ENCODE results near the gene CLN3. TPM values are rescaled to one million over a fixed set of nuclear protein-coding genes. Genes with fewer than 3 reads are reported as not detected.
"Not testable (repeated sequence)": the region's sequence is repeated elsewhere in the genome, so short reads cannot be mapped to it uniquely, and the experiment has no call there.

The CLN3 gene
- total RNA-seq, 1 experiment from 2014 or later, result 6.9 TPM

- not testable (repeated sequence) for H3K27ac ChIP-seq; DNase-seq (ENCODE audit: low read depth in 1 of 2, low spot score in 2 of 2); H3K4me1 ChIP-seq (replicated peaks); H3K27me3 ChIP-seq (replicated peaks); H3K9me3 ChIP-seq (replicated peaks); H3K36me3 ChIP-seq; H3K4me3 ChIP-seq
These were observed 35.4 kb upstream of the CLN3 start for GRCh38 chr16:28527100-28527785.

GRCh38 chr16:28526201-28527099, 34.6 kb upstream of the CLN3 start:
- no peaks in the 10 kb centered on the region for H3K27me3 ChIP-seq (replicated peaks)
- H3K36me3 ChIP-seq, result no peaks in the 10 kb centered on the region
- H3K4me3 ChIP-seq, result no peak overlapping the region
- no peaks in the 10 kb centered on the region for H3K9me3 ChIP-seq (replicated peaks)
- H3K27ac ChIP-seq, result no peak overlapping the region
- no peaks in the 10 kb centered on the region for H3K4me1 ChIP-seq (replicated peaks)
- DNase-seq (ENCODE audit: low read depth in 1 of 2, low spot score in 2 of 2), result no peak

- Histone ChIP-seq H3K27ac (no peak overlapping the region), H3K4me3 (no peak overlapping the region), H3K36me3 (no peaks in the 10 kb centered on the region), H3K27me3 (replicated peaks) (no peaks in the 10 kb centered on the region), H3K4me1 (replicated peaks) (no peaks in the 10 kb centered on the region), H3K9me3 (replicated peaks) (no peaks in the 10 kb centered on the region)
- no peak for DNase-seq (ENCODE audit: low read depth in 1 of 2, low spot score in 2 of 2)
These were observed 32.9 kb upstream of the CLN3 start for GRCh38 chr16:28524681-28525171.

- Histone ChIP-seq H3K9me3 (replicated peaks) (no peaks in the 10 kb centered on the region), H3K4me3 (no peak overlapping the region), H3K36me3 (no peaks in the 10 kb centered on the region), H3K4me1 (replicated peaks) (no peaks in the 10 kb centered on the region), H3K27me3 (replicated peaks) (no peaks in the 10 kb centered on the region), H3K27ac (no peak overlapping the region)
- no peak for DNase-seq (ENCODE audit: low read depth in 1 of 2, low spot score in 2 of 2)
These were observed 30.9 kb upstream of the CLN3 start for GRCh38 chr16:28522792-28523191.

- no peaks in the 10 kb centered on the region for H3K36me3 ChIP-seq
- no peaks in the 10 kb centered on the region for H3K9me3 ChIP-seq (replicated peaks)
- no peak overlapping the region for H3K4me3 ChIP-seq
- no peaks in the 10 kb centered on the region for H3K4me1 ChIP-seq (replicated peaks)
- no peaks in the 10 kb centered on the region for H3K27me3 ChIP-seq (replicated peaks)
- no peak overlapping the region for H3K27ac ChIP-seq
- no peak for DNase-seq (ENCODE audit: low read depth in 1 of 2, low spot score in 2 of 2)
These were observed 29.6 kb upstream of the CLN3 start for GRCh38 chr16:28521436-28521835.

GRCh38 chr16:28520672-28521071, 28.8 kb upstream of the CLN3 start:
- no peak overlapping the region for H3K4me3 ChIP-seq
- H3K36me3 ChIP-seq, result no peaks in the 10 kb centered on the region
- DNase-seq (ENCODE audit: low read depth in 1 of 2, low spot score in 2 of 2), result no peak
- H3K27me3 ChIP-seq (replicated peaks), result no peaks in the 10 kb centered on the region
- H3K4me1 ChIP-seq (replicated peaks), result no peaks in the 10 kb centered on the region
- H3K9me3 ChIP-seq (replicated peaks), result no peaks in the 10 kb centered on the region
- no peak overlapping the region for H3K27ac ChIP-seq

GRCh38 chr16:28514246-28514645, 22.4 kb upstream of the CLN3 start:
- H3K9me3 ChIP-seq (replicated peaks), result no peaks in the 10 kb centered on the region
- no peaks in the 10 kb centered on the region for H3K36me3 ChIP-seq
- H3K27me3 ChIP-seq (replicated peaks), result no peaks in the 10 kb centered on the region
- no peak for DNase-seq (ENCODE audit: low read depth in 1 of 2, low spot score in 2 of 2)
- H3K4me1 ChIP-seq (replicated peaks), result no peaks in the 10 kb centered on the region
- no peak overlapping the region for H3K27ac ChIP-seq
- no peak overlapping the region for H3K4me3 ChIP-seq

GRCh38 chr16:28513484-28514181, 21.8 kb upstream of the CLN3 start:
- DNase-seq (ENCODE audit: low read depth in 1 of 2, low spot score in 2 of 2), result no peak
- Histone ChIP-seq H3K9me3 (replicated peaks) (no peaks in the 10 kb centered on the region), H3K4me1 (replicated peaks) (no peaks in the 10 kb centered on the region), H3K27me3 (replicated peaks) (no peaks in the 10 kb centered on the region), H3K36me3 (no peaks in the 10 kb centered on the region), H3K27ac (no peak overlapping the region), H3K4me3 (no peak overlapping the region)

- Histone ChIP-seq H3K36me3 (no peaks in the 10 kb centered on the region), H3K27ac (no peak overlapping the region), H3K27me3 (replicated peaks) (no peaks in the 10 kb centered on the region), H3K4me1 (replicated peaks) (no peaks in the 10 kb centered on the region), H3K9me3 (replicated peaks) (no peaks in the 10 kb centered on the region), H3K4me3 (no peak overlapping the region)
- no peak for DNase-seq (ENCODE audit: low read depth in 1 of 2, low spot score in 2 of 2)
These were observed 20.2 kb upstream of the CLN3 start for GRCh38 chr16:28511801-28512789.

- no peaks in the 10 kb centered on the region for H3K27me3 ChIP-seq (replicated peaks)
- H3K9me3 ChIP-seq (replicated peaks), result no peaks in the 10 kb centered on the region
- no peaks in the 10 kb centered on the region for H3K4me1 ChIP-seq (replicated peaks)
- no peaks in the 10 kb centered on the region for H3K36me3 ChIP-seq
- H3K4me3 ChIP-seq, result no peak overlapping the region
- H3K27ac ChIP-seq, result no peak overlapping the region
- no peak for DNase-seq (ENCODE audit: low read depth in 1 of 2, low spot score in 2 of 2)
These were observed 19.2 kb upstream of the CLN3 start for GRCh38 chr16:28511031-28511430.

GRCh38 chr16:28505489-28506137, 13.7 kb upstream of the CLN3 start:
- Histone ChIP-seq H3K4me1 (replicated peaks) (no peaks in the 10 kb centered on the region), H3K27ac (no peak overlapping the region), H3K4me3 (no peak overlapping the region), H3K9me3 (replicated peaks) (no peaks in the 10 kb centered on the region), H3K27me3 (replicated peaks) (peaks cover 4% of the 10 kb centered on the region; the same call in 1 of the 2 replicates), H3K36me3 (no peaks in the 10 kb centered on the region)
- no peak for DNase-seq (ENCODE audit: low read depth in 1 of 2, low spot score in 2 of 2)

- Histone ChIP-seq H3K9me3 (replicated peaks) (no peaks in the 10 kb centered on the region), H3K27me3 (replicated peaks) (peaks cover 4% of the 10 kb centered on the region; the same call in 1 of the 2 replicates), H3K4me3 (no peak overlapping the region), H3K4me1 (replicated peaks) (no peaks in the 10 kb centered on the region), H3K27ac (no peak overlapping the region), H3K36me3 (no peaks in the 10 kb centered on the region)
- no peak for DNase-seq (ENCODE audit: low read depth in 1 of 2, low spot score in 2 of 2)
These were observed 13.0 kb upstream of the CLN3 start for GRCh38 chr16:28504707-28505404.

All from SJSA1 (cell line).